Non-pigmented ciliary epithelial cell (primary cell): ENCODE measurements around the gene ZFAND2B.

Experiments
- DNase-seq: peaks from one replicate; pipeline ENCODE4 v3.0.0-alpha.2; 2010; ENCODE audit warnings: low read depth

Gene ZFAND2B, protein sequence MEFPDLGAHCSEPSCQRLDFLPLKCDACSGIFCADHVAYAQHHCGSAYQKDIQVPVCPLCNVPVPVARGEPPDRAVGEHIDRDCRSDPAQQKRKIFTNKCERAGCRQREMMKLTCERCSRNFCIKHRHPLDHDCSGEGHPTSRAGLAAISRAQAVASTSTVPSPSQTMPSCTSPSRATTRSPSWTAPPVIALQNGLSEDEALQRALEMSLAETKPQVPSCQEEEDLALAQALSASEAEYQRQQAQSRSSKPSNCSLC

DNA sequence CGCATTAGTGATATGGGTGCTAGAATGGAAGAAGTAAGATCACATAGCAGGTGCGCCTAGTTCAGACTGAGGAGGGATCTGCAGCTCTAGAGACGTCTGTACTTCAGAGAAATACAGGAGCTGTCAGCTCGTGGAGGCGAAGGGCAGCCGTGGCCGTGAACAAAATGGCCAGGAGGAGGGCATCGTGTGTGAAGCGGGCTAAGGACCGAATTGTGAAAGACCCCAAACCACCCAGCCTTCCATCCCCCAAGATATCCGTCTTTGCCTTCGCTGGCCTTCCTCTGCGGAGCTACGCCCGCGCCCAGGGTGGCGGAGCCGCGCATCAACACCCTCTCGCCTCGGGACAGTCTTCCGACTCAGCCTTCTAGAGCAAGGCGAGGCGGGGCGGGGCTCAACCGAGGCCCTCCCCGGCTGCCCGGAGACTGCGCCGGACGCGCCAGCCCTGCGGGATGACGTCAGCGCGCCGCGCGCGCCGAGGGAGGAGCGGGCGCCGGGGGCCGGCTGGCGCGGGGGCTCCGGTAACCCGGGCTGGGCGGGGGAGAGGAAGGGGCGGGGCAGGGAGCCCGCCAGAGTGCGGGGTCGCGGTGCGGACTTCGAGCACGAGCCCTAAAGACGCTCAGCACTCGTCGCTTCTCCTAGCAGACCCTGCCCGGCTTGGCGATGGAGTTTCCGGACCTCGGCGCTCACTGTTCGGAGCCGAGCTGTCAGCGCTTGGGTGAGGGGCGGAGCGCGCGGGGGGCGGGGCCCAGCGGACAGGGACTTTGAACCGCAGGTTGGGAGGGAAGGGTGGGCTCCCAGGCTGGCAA lies at the start of gene ZFAND2B:
Gene ZFAND2B, plus strand, starts transcription at position 455 of the 806 bp plus-strand sequence. Its CDS starts 206 bp downstream, at position 661.
- no peak for DNase-seq

DNA sequence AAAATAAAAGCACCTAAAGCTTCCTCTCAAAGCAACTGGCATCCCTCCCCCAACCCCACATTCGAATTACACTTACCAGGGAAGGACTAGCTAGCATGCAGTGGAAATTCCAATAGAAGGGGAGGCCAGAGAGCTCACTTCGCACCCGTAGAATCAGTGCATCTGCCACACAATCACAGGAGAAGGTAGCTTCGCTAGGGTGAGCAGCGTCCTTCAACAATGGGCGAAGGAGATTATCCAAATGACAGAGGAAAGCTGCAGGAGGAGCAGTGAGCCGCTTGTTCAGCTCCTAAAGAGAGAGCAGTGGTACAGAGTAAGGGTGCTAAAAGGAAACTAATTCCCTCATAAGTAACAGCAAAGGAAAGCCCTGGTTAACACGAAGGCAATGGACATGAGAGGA lies 49.2 kb upstream of the ZFAND2B start:
- no peak for DNase-seq

DNA sequence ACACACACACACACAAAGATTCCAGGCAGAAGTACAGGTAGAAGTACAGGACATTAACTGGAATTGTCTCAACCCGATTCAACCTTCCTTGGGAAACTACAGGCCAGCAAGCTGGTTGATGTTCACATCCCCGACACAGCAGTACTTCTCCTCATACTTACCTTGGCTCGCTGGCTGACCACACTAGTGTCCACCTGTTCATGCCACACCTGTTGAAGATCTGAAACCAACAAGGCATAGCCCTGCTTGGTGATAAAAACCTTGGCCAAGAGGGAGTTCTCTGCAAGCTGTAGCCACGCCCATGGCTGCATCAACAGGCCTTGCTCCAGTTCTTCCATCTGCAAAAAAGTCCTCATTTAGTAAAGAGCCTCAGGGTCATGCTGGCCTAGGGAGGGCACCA lies 48.6 kb upstream of the ZFAND2B start:
- no peak for DNase-seq

DNA sequence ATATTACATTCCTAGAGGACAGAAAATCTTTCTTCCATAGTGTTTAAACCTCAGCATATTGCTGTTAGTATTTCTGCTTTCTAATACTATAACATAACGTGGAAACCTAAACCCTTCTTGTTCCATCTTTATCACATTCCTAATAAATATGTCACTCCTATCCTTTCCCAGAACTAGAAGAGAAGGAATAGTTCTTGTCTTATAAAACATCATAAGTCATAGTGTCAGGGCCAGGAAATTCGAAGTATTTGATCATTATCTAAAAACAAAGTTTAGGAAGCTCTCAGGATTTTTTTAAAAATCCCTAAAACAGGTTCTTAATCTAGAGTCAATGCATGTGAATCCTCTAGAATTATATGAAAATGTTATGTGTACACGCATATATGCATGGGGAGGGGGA lies 48.0 kb upstream of the ZFAND2B start:
- no peak for DNase-seq

DNA sequence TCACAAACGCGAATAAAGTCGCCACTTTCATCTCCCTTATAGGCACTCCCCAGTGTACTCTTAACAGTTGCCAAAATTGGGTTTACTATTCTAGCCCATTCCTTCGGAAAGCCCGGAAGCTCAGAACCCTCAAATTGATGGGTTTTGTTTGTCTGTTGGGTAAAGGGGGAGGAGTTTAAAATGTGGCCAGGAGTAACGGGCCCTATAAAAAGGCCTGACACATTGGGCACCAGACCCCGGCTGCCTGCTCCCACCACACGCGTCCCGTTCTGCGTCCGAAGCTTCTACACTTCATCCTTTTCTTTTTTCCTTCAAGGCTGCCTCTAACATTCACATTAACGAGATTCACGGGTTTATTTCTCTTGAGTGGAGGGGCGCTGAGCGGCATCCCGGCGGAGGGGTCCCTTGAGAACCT lies 46.8 kb upstream of the ZFAND2B start:
- no peak for DNase-seq

DNA sequence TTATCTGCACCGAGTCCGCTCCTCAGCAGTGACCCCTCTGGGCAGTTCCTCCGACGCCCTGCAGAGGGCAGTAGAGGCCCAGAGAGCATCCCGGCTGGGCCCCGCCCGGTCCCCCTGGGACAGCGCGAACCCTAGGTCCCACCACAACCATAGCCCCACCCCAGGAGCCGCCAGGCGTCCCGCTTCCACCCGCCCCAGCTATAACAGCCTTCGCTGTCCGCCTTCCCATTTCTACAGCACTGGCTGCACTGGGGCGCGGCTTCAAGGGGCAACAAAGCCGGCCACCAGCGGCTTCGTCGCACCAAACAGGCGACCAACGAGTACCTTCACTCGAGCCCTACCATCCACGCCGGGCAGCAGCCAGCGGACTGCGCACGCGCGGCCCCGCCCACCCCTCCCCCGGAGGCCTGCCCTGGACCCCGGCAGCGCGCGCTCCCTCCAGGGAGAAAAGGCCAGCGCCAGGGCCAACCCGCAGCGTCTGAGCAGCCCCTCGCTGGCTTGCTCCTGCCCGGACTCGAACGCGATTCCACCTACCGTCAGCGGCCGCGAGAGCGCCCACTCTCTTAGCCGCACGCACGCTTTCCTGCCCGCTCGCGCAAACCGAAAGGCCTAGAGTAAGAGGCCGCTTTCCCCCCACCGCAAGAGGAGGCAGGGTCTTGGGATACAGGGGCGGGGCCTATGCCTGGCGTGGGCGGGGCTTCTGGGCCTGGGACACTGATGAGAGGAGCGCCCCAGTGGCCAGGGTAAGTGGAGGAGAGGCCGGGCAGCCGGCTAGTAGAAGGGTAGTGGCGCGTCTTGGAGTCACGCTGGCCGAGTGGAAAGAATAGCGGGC lies 46.2 kb upstream of the ZFAND2B start, which contains the start of gene NHEJ1:
Gene NHEJ1, minus strand, starts transcription at position 630 of the 832 bp plus-strand sequence. CDS start 2,453 bp downstream, outside the sequence.
- DNase-seq, result peak; percentile 60

DNA sequence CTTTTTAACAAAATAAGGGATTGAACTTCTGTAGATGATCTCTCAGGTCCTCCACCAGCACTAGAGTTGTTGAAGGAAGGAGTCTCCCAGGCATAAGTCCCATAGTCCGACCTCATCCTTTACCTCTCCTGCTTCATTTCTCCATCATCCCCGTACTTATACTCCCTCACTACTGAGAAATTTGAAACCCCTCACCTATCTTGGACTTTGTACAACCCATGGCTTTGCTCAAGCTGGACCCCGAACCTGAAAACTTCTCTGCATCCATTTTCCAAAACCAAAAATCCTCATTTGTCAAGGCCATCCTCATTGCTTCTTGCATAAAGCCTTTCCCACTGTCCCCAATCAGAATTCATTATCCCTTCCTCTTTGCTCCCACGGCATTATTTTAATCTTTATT lies 45.5 kb upstream of the ZFAND2B start:
- DNase-seq, result no peak

DNA sequence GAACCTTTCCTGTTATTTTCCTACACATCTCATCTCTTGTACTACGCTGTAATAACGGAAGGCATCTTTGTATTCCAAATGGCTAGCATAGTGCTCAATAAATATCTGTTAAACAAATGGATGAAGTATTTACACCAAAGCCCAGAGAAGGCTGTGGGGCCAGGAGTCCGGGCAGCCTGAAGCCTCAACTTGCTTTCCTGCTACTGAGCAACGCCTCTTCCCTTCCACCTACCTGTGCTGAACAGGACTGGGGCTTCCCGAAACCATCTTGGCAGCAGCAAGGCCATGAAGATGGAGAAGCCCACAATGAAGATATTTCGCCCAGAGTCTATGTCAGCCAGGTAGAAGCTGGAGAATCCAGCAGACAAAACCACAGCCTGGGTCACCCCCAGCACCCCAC lies 43.4 kb upstream of the ZFAND2B start:
- DNase-seq, result no peak

DNA sequence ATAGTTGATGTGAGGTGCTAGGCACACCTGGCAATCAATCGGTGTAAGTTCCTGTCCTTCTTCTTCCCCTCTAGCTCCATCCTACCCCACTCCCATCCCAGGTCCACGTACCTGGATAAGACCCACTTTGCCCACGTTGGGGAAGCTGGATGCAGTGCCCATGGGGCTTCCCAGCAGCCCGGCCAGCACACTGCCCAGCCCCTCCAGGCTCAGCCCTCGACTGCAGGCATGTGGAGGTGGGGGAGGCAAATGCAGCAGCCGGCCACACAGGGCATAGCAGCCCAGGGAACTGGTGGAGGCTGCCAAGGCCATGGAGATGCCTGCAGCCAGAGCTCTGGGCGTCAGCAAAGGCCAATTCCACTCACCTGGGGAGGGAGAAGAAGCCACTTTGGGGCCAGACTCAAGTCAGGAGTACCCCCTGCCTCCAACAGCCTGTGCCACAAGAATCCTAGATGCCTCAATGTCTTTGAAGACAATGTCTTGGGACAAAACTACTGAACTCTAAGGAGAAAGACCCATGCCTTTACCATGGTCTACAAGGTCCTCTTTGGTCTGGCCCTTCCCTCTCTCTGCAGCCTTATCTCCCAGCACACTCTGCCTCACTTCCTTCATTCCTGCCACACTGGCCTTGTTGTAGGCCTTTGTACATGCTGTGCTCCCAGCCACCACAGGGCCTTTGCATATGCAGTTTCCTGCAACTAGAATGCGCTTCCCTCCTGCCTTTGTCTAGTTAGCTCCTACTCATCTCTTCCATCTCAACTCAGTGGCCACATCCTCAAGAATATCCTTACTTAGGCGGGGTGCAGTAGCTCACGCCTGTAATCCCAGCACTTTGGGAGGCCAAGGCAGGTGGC lies 41.3 kb upstream of the ZFAND2B start:
- no peak for DNase-seq

DNA sequence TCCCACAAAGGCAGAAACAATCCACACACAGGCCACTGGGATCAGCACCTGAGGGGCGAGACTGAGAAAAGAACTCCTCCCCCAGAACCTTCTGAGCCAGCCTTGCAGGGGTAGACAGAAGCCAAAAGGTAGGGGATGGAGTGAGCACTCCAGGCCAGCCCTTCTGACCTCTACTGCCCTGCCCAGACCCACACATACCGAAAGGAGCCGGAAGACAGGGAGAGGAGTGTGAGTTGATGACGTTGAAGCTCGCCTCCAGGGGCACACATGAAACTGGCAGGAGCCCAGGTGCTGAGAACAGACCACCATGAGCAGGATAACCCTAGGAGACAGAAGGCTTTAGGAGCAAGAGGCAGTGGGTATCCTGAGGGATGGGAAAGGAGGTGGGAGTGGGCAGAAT lies 38.6 kb upstream of the ZFAND2B start:
- no peak for DNase-seq

DNA sequence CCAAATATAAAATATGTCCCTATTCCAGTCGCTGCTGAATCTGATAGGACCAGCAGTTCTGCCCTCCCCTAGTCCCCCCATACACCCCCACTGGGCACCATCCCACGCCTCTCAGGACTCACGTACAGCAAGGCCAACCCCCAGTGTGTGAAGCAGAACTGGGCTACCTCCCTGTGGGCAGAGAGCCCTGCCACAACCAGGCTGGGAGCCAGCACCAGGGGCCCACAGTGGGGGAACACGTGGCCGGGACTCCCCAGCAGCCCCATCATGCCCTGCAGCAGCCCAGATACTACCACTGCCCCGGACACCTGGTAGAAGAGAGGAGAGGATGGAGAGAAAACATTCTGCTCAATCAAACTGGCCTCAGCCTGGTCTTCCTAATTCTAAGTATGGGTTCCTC lies 38.1 kb upstream of the ZFAND2B start:
- DNase-seq, result no peak

DNA sequence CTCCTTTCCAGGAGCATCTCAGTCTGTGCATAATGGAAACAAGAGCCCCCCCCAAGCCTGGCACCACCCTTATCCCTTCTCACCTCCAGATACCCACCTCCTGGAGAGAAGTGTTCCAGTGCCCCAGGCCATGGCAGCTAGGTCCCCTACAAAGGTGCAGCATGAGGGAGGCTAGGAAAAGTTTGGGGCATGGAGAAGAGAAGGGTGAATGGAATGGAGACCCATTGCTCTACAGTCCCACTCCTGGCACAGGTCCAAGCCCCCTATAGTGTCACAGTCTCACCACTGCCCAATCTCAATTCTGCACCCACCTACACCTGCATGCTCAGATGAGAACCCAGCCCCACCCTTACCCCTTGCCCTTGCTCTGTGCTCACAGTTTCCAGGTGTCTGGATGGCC lies 37.6 kb upstream of the ZFAND2B start:
- DNase-seq, result no peak

DNA sequence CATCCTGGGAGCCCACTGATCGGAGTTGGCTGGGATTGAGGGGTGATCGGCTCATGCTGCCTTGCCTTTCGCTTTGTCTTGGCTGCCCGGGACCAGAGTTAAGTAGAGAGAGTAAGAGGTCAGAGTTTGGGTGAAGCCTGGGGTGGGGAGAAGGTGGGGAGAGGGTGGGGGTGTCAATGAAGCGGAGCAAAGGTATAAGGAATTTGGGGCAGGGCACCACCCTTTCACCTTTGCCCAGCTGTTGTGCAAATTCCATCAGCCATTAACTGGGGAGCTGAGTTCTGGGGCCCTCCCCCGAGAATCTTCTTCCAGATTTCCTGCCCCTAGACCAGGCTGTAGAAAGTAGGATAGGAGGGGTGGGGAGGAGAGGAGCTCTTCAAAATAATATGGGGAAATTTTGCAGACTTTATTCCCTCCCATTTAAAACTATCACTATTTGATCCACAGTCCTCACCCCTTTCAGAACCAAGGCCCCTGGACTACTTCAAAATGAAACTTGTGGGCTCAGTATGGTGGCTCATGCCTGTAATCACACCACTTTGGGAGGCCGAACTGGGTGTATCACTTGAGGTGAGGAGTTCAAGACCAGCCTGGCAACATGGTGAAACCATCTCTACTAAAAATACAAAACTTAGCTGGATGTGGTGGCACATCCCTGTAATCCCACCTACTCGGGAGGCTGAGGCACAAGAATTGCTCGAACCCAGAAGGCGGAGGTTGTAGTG lies 36.5 kb upstream of the ZFAND2B start, which contains the start of gene SLC23A3:
Gene SLC23A3, minus strand, starts transcription at position 100 of the 725 bp plus-strand sequence. Its CDS starts 45 bp downstream, at position 55.
- DNase-seq, result no peak

DNA sequence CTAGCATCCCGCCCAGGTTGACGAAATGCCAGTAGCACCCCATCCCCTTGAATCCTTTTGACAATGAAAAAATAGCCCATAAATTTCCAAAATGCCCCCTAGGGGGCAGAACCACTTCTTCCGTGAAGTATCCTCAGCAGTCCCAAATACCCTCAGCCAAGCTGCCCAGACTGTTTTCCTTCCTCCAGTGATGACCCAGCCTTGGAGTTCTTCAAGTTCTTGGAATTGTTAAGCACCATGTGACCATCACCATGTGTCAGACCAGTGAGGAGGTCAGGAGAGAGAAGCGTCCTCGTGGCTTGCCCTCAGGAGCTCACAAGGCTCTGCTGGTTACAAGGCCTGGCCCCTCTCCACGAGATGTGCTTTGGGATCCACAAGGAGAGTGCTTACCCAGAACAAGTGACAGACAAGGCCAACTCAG lies 35.3 kb upstream of the ZFAND2B start:
- DNase-seq, result no peak

DNA sequence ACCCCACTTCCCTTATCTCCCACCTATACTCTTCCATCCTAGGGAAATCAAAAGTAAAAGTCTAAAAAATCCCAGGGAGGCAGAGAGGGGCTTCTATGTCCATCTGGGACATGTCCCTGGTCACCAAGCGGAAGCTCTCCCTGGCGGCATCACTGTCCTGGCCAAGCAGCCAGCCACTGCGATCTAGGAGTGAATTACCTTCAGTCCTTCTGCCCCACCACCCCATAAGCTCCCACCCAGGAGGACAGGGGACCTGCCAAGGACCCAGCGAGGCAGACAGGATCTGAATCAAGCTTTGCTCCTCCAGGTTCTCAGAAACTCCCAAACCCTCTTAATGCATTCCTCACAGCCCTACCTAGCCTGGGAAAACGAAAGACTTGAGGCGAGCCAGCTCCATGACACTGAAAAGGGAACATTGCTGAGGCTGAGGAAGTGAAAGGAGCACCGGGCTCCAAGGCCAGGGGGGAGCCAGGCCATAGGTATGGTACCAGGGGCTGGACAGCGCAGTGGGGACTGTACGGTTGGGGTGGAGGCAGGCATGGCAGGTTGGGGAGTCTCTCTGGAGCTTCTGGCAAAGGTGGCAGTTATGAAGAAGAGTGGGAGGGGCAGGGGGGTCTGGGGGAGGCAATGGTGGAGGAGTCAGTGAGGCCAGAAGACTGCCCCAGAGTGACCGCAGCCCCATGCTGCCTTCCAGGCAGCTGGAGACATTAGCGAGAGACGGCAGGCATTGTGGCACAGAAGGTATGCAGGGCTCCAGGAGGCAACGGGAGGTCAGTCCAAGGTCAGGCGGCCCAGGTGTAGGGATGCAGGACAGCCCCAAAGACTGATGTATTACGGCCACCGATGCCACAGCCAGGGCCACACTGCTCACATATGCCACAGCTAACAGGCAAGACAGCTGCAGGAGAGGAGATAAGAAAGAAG lies 34.1 kb upstream of the ZFAND2B start:
- DNase-seq, result no peak

DNA sequence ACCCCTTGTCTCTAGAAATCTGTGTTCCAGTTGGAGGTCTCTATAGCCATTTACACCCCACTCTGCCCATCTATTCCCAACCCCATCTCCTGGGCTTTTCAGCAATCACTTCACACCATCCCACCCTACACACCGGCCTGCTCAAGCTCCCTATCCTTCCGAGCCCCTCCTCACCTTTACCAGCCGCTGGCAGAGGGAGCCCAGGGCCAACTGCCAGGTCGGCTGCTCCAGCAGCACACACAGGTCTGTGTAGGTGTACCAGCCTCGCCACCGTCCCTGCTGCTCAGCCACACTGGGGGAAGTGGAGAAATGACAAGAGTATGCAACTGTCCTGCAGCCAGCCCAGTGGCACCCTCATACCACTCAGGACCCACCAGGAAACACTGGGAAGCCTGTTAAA lies 33.4 kb upstream of the ZFAND2B start:
- no peak for DNase-seq

DNA sequence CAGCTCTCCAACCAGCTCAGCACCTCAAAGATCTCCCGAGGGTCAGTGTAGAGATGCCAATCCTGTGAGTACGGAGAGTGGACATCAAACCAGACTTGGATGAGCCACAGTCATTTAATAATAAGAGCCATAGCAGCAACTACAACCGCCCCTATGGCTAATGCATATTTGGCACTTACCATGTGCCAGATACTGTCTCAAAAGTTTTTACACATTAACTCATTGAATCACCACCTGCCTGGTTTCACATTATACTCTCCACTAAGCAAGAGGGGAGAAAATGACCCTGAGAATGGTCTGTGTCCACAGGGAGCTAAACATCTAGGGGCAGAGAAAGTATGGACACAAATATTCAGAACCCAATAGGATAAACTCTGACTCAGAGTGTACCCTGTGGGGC lies 32.4 kb upstream of the ZFAND2B start:
- no peak for DNase-seq

DNA sequence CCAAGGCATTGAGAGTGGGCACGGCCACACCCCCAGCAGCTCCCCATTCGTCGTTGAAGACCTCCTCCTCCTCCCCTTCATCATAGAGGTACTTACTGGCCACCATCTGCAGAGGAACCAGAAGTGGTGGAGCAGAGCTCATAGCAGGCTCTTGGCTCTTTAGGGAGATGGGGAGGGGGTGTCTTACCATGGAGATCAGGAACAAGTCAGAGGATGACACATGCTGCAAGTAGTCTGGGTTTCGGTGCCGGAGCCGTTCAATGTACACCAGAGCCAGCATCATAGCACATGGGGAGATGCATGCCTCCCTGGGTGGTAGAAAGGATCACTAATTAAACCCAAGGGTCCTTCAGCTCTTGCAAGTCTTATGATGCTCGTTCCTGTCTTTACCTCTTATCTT lies 31.8 kb upstream of the ZFAND2B start:
- DNase-seq, result no peak

DNA sequence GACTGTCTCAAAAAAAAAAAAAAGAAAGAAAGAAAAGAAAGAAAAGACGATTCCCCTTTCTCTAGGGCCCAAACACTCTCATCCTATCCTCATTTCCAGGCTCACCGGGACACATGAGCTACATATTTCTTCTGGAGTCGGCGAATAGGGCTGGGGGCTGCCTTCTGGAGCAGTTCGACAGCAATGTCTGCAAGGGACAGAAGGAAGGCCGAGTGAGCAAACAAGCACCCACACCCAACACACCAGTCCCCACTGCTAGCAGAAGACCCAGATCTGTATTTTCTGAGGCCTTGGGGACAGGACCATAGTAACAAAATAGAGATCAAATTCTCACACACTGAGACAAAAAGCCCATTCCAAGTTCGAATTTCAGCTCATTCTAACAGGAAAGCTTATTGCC lies 31.1 kb upstream of the ZFAND2B start:
- DNase-seq, result no peak
